Retinal pigment epithelial cell (primary cell): ENCODE results near the gene VEZF1.

Experiments used
- DNase-seq: peaks from one replicate; pipeline ENCODE4 v3.0.0-alpha.2; 2010; ENCODE audit warnings: low read depth
- H3K4me3 ChIP-seq: 2 replicates; pipeline ENCODE4 v1.5.1; 2011; ENCODE audit warnings: mild to moderate bottlenecking, low read length, control low read depth, moderate library complexity
- CTCF ChIP-seq: conservative IDR thresholded peaks from 2 replicates; pipeline ENCODE4 v1.5.1; 2011; ENCODE audit warnings: low read depth, low read length, control low read depth, inconsistent platforms

VEZF1 gene

GRCh38 chr17:57955183-57955931 is 32.7 kb downstream of the VEZF1 start, which contains the start of gene CUEDC1:
Gene CUEDC1 (minus strand): TSS chr17:57955412. CDS start chr17:57885564, 69,848 bp downstream.
- TF ChIP-seq CTCF: peak; percentile 19
- no peak for DNase-seq
- peak within 1 kb of the TSS; percentile 61 for H3K4me3 ChIP-seq

GRCh38 chr17:57954397-57955182 is 33.5 kb downstream of the VEZF1 start:
- TF ChIP-seq CTCF: no peak
- DNase-seq: no peak
- peak overlapping the region; percentile 51 for H3K4me3 ChIP-seq

DNA sequence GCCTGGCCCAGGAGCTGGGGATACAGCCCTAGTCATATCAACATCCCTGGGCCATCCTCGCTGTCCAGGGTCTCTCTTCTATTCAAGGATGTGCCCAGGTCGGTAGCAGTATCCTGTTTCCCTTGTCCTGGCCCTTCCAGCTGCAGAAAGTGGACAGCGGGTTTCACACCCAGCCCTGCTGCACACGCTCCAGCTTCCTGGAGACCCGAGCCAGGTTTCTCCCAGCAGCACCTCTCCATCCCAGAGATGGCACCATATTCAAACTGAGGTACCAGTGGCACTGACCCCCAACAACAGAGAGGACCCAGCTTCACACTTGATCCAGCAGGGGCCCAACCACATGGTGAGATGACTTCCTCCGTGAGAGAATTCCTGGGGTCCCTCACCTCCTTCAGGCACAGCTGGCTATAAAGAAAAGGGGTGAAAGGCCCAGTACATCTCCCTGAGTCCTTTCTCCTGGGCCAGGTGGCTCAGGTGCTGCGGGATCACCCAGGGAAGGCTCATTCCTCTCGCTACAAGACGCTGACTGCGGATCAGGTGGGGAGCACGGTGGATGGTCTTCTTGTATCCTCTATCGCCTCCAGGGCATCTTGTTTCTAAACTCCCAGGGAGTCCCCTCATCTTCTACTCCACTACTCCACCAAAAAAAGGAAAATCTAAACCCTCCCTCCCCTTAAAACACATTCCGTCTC is 34.2 kb downstream of the VEZF1 start:
- TF ChIP-seq CTCF: no peak
- H3K4me3 ChIP-seq: peak overlapping the region; percentile 51
- no peak for DNase-seq

GRCh38 chr17:57953219-57953618 is 34.8 kb downstream of the VEZF1 start:
- TF ChIP-seq CTCF: no peak
- no peak for DNase-seq
- H3K4me3 ChIP-seq: no peak overlapping the region

GRCh38 chr17:57949649-57950048 is 38.4 kb downstream of the VEZF1 start:
- TF ChIP-seq CTCF: no peak
- no peak overlapping the region for H3K4me3 ChIP-seq
- DNase-seq: no peak

DNA sequence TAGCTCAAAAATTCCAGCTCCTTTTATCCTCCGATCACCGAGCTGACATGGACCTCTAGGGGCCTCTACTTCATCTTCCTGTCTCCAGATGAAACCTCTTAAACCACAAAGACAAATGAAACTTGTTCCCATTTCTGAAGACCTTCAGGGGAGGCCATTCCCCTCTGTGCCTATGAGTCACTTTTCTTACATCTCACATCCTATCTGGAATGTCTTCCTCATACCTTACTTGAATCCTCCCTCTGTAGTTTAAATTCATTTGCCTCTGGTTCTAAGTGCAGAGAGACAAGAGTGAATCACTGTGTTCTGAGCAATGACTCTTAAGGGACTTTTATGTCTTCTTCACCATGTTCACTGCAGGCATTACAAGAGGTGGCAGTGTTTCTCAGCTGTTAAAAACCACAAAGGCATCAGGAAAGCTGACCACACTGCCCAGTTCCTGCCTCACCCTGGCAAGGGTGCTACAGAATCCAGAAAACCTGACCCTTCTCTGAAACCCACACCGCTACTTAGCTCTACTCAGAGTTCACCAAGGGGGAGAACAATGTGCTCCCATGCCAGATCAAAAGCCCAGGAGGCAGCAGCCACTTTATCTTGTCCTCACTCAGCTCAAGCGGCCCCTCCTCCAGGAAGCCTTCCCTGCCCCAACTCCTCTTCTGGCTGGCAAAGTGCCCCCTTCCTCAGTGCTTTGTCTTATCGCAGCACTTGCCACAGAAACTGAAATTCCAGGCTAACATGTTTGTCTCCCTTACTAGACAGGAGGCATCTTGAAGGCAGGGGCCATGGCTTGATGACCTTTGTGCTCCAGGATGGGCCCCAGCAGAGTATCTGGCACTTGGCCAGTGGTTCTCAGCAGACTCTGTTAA is 39.3 kb downstream of the VEZF1 start:
- DNase-seq: no peak

More for the DNA sequence above, 39.3 kb downstream of the VEZF1 start:
- H3K4me3 ChIP-seq: no peak overlapping the region
- no peak for TF ChIP-seq CTCF
